ENCODE data around the gene PKD1L1.

The PKD1L1 gene

GRCh38 chr7:47746468-47746867, 201.8 kb downstream of the PKD1L1 start:
- Histone ChIP-seq H3K27ac (ENCODE audit: extremely low read depth, low read depth, low read length) (no peak overlapping the region), H3K4me1 (ENCODE audit: control insufficient read depth, insufficient read depth, low read length) (peaks cover 7% of the 10 kb centered on the region; the same call in 1 of the 2 replicates), H3K36me3 (ENCODE audit: control insufficient read depth in 2 of 2, insufficient read depth in 1 of 2, low read length in 2 of 2) (no peaks in the 10 kb centered on the region), H3K9me3 (ENCODE audit: control insufficient read depth, insufficient read depth, low read depth, low read length) (no peaks in the 10 kb centered on the region), H3K4me3 (ENCODE audit: low read depth, low read length) (no peak overlapping the region)
- no peak for TF ChIP-seq OVOL3 (tag by site-specific recombination; IDR thresholded peaks at IDR 0.05)
- no peak for TF ChIP-seq ZNF398 (tag by site-specific recombination; IDR thresholded peaks at IDR 0.05)
- TF ChIP-seq RBAK (tag by site-specific recombination; IDR thresholded peaks at IDR 0.05), result no peak
- TF ChIP-seq ZNF518A (tag by site-specific recombination; conservative IDR thresholded peaks at IDR 0.05; ENCODE audit: low read depth), result no peak
- no peak for TF ChIP-seq ZNF155 (tag by site-specific recombination; IDR thresholded peaks at IDR 0.05)
- TF ChIP-seq YY2 (tag by site-specific recombination; IDR thresholded peaks at IDR 0.05), result no peak
- TF ChIP-seq ZBTB20 (tag by site-specific recombination; IDR thresholded peaks at IDR 0.05), result no peak
- TF ChIP-seq GLIS2 (tag by site-specific recombination; IDR thresholded peaks at IDR 0.05), result no peak
- no peak for TF ChIP-seq WT1 (tag by site-specific recombination; IDR thresholded peaks at IDR 0.05)
- no peak for TF ChIP-seq ZNF391 (tag by site-specific recombination; IDR thresholded peaks at IDR 0.05; ENCODE audit: borderline replicate concordance, low read depth)
- no peak for TF ChIP-seq ZNF23 (tag by site-specific recombination; IDR thresholded peaks at IDR 0.05; ENCODE audit: borderline replicate concordance)
- TF ChIP-seq PBX3 (CRISPR knock-in tag; IDR thresholded peaks at IDR 0.05), result no peak
- TF ChIP-seq ZBTB8A (tag by site-specific recombination; IDR thresholded peaks at IDR 0.05), result no peak
- CTCF ChIA-PET, result interaction anchor here (0.7 kb wide), 1 partner anchor 206 kb away, joined by 3 read pairs; no protein-coding TSS in a partner anchor
- POLR2A ChIA-PET, result interaction anchor here (0.5 kb wide), 1 partner anchor 222 kb away, joined by 3 read pairs; no protein-coding TSS in a partner anchor

GRCh38 chr7:47744883-47745282, 203.4 kb downstream of the PKD1L1 start:
- Histone ChIP-seq H3K36me3 (ENCODE audit: control insufficient read depth in 2 of 2, insufficient read depth in 1 of 2, low read length in 2 of 2) (no peaks in the 10 kb centered on the region), H3K27ac (ENCODE audit: extremely low read depth, low read depth, low read length) (no peak overlapping the region), H3K4me3 (ENCODE audit: low read depth, low read length) (no peak overlapping the region), H3K4me1 (ENCODE audit: control insufficient read depth, insufficient read depth, low read length) (peaks cover 7% of the 10 kb centered on the region; the same call in 1 of the 2 replicates), H3K9me3 (ENCODE audit: control insufficient read depth, insufficient read depth, low read depth, low read length) (no peaks in the 10 kb centered on the region)
- CTCF ChIA-PET, result interaction anchor here (1.1 kb wide), 1 partner anchor 75 kb away, joined by 3 read pairs; no protein-coding TSS in a partner anchor
- POLR2A ChIA-PET, result interaction anchor here (0.6 kb wide), 1 partner anchor 140 kb away, joined by 3 read pairs; no protein-coding TSS in a partner anchor
- TF ChIP-seq TSHZ1 (tag by site-specific recombination; IDR thresholded peaks at IDR 0.05; ENCODE audit: borderline replicate concordance), result no peak
- TF ChIP-seq ZNF660 (tag by site-specific recombination; IDR thresholded peaks at IDR 0.05), result no peak
- no peak for TF ChIP-seq ZNF140 (tag by site-specific recombination; IDR thresholded peaks at IDR 0.05)
- TF ChIP-seq YY1 (tag by site-specific recombination; IDR thresholded peaks at IDR 0.05), result no peak
- no peak for TF ChIP-seq ZNF544 (tag by site-specific recombination; IDR thresholded peaks at IDR 0.05)
- no peak for TF ChIP-seq ZNF843 (tag by site-specific recombination; IDR thresholded peaks at IDR 0.05)
- TF ChIP-seq ZNF138 (tag by site-specific recombination; IDR thresholded peaks at IDR 0.05; ENCODE audit: borderline replicate concordance), result no peak
- no peak for TF ChIP-seq ZNF530 (tag by site-specific recombination; IDR thresholded peaks at IDR 0.05; ENCODE audit: low read depth)
- TF ChIP-seq ZFP3 (tag by site-specific recombination; IDR thresholded peaks at IDR 0.05; ENCODE audit: low read depth), result no peak
- no peak for TF ChIP-seq ZNF514 (tag by site-specific recombination; IDR thresholded peaks at IDR 0.05)
- no peak for TF ChIP-seq ZNF350 (tag by site-specific recombination; IDR thresholded peaks at IDR 0.05)
- TF ChIP-seq SP3 (tag by site-specific recombination; IDR thresholded peaks at IDR 0.05), result no peak

All from HEK293 (cell line).